IPS-20b (cell line): ENCODE measurements around the gene KCNH8.

Experiments used
- H3K27ac ChIP-seq: one replicate; pipeline ENCODE4 v1.5.1; 2013; ENCODE audit warnings: low read length
- H3K27me3 ChIP-seq: 2 replicates; pipeline ENCODE4 v1.6.1; 2013; ENCODE audit warnings: mild to moderate bottlenecking, low read length, inconsistent platforms; ENCODE audit not compliant: insufficient read depth
- H3K36me3 ChIP-seq: 2 replicates; pipeline ENCODE4 v1.6.1; 2013; ENCODE audit warnings: low read depth, mild to moderate bottlenecking, inconsistent platforms, low read length, moderate library complexity; ENCODE audit not compliant: insufficient read depth
- H3K4me1 ChIP-seq: 2 replicates; pipeline ENCODE4 v1.6.1; 2013; ENCODE audit warnings: mild to moderate bottlenecking, control low read depth, inconsistent platforms, low read length, moderate library complexity; ENCODE audit not compliant: insufficient read depth
- H3K4me3 ChIP-seq: 2 replicates; pipeline ENCODE4 v1.5.1; 2013; ENCODE audit warnings: mild to moderate bottlenecking, low read length, inconsistent platforms
- H3K9ac ChIP-seq: 2 replicates; pipeline ENCODE4 v1.6.1; 2013; ENCODE audit warnings: low read depth, mild to moderate bottlenecking, inconsistent platforms, low read length, moderate library complexity
- H3K9me3 ChIP-seq: 2 replicates; pipeline ENCODE4 v1.6.1; 2013; ENCODE audit warnings: mild to moderate bottlenecking, low read depth, low read length, inconsistent platforms; ENCODE audit not compliant: insufficient read depth

The KCNH8 gene

DNA sequence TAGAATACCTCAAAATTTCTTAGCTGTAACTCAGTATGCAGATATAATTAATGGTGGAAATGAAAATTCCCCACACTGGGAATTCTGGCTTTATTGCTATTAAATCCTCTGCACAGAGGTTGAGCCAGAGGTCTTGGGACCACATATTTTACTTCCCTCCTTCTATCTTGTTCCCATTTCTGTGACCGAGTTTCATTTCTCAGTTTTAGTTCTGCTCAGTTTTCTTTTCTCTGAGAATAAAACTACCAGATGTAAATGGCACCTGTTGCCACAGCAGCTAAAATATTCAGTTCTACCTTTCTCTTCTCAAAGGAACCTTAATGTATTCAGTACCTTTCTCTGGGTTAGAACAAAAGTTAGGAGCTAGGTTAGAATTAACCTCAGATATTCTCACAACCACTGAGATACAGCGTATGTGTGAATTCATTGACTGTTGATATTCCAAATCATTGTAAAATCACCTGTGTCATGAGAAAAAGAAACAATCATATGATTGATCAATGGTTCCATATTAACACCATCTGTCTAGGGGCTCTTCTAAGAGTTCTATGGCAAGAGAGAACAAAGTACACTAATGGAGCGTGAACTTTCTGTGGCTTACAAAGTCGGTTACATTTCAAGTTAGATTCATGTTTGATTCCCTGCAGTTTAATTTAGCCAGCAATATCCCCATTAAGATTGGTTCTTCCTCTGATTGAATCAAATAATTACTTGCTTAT, 411.6 kb downstream of the KCNH8 start:
- Histone ChIP-seq H3K36me3 (no peaks in the 10 kb centered on the region), H3K4me1 (no peaks in the 10 kb centered on the region), H3K9ac (no peak overlapping the region), H3K27ac (no peak overlapping the region), H3K9me3 (no peaks in the 10 kb centered on the region), H3K4me3 (no peak overlapping the region), H3K27me3 (no peaks in the 10 kb centered on the region)

GRCh38 chr3:19573644-19574043, 425.3 kb downstream of the KCNH8 start:
- H3K27ac ChIP-seq: no peak overlapping the region
- no peaks in the 10 kb centered on the region for H3K27me3 ChIP-seq
- no peaks in the 10 kb centered on the region for H3K36me3 ChIP-seq
- no peak overlapping the region for H3K4me3 ChIP-seq
- no peaks in the 10 kb centered on the region for H3K9me3 ChIP-seq
- H3K4me1 ChIP-seq: no peaks in the 10 kb centered on the region; the same call in 1 of the 2 replicates
- no peak overlapping the region for H3K9ac ChIP-seq

GRCh38 chr3:19574268-19574667, 426.0 kb downstream of the KCNH8 start:
- H3K9ac ChIP-seq: no peak overlapping the region
- H3K36me3 ChIP-seq: no peaks in the 10 kb centered on the region
- H3K27ac ChIP-seq: no peak overlapping the region
- no peak overlapping the region for H3K4me3 ChIP-seq
- no peaks in the 10 kb centered on the region; the same call in 1 of the 2 replicates for H3K4me1 ChIP-seq
- no peaks in the 10 kb centered on the region for H3K9me3 ChIP-seq
- no peaks in the 10 kb centered on the region for H3K27me3 ChIP-seq

GRCh38 chr3:19576343-19576742, 428.0 kb downstream of the KCNH8 start:
- Histone ChIP-seq H3K4me3 (no peak overlapping the region), H3K27me3 (no peaks in the 10 kb centered on the region), H3K9me3 (no peaks in the 10 kb centered on the region), H3K27ac (no peak overlapping the region), H3K9ac (no peak overlapping the region), H3K4me1 (no peaks in the 10 kb centered on the region), H3K36me3 (no peaks in the 10 kb centered on the region)
